GM12892 (cell line): Measurements from ENCODE around the gene ERH.

ENCODE experiments used
- POLR2A ChIP-seq: IDR thresholded peaks from 2 replicates; pipeline ENCODE4 v1.6.1; 2011; ENCODE audit warnings: low read depth, low read length, control low read depth
- POLR2AphosphoS5 ChIP-seq: IDR thresholded peaks from 2 replicates; pipeline ENCODE4 v1.6.1; 2011; ENCODE audit warnings: low read depth, low read length, control low read depth

- TF ChIP-seq POLR2AphosphoS5 (no peak), POLR2A (no peak)
Observed at GRCh38 chr14:69413483-69413882, 15.4 kb upstream of the ERH start.
